ENCODE measurements around the gene PCDHGA10. TPM values are rescaled to one million over a fixed set of nuclear protein-coding genes. Genes with fewer than 3 reads are reported as not detected.

Gene PCDHGA10
- total and polyA plus RNA-seq, 9 of the 15 experiments (the other 6 are each of a cell fraction or from before 2014, with no cell fraction given): 0.01 to 0.11 (median 0.05) TPM

DNA sequence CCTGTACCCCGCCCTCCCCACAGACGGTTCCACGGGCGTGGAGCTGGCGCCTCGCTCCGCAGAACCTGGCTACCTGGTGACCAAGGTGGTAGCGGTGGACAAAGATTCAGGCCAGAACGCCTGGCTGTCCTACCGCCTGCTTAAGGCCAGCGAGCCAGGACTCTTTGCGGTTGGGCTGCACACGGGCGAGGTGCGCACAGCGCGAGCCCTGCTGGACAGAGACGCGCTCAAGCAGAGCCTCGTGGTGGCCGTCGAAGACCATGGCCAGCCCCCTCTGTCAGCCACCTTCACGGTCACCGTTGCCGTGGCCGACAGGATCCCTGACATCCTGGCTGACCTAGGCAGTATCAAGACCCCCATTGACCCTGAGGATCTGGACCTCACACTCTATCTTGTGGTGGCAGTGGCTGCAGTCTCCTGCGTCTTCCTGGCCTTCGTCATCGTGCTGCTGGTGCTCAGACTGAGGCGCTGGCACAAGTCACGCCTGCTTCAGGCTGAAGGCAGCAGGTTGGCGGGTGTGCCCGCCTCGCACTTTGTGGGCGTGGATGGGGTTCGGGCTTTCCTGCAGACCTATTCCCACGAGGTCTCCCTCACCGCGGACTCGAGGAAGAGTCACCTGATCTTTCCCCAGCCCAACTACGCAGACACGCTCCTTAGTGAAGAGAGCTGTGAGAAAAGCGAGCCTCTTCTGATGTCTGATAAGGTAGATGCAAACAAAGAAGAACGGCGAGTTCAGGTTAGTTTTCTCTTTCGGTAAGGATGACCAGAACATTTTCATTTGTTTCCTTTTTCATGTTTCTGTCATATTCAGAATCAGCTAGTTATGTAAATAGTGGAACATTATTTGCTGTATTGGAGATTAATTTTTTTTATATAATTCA lies 46.5 kb upstream of the PCDHGA10 start:
- 5% methylated on average over 40 of the region's 46 CpGs for WGBS (ENCODE audit: insufficient coverage, low coverage, missing lambda C conversion rate)
- Histone ChIP-seq H3K9ac (ENCODE audit: insufficient read depth in 1 of 2, low read depth in 2 of 2, low read length in 2 of 2) (0 out of 4 replicates have a peak overlapping the region, but pooled peaks of 1 of the 2 experiments have one; percentile 20), H3K27ac (ENCODE audit: extremely low read depth, low read depth, low read length) (no peak overlapping the region), H2AFZ (ENCODE audit: low read depth, low read length) (no peak overlapping the region), H3K4me2 (ENCODE audit: insufficient read depth, low read length) (no peak overlapping the region), H3K27me3 (ENCODE audit: control insufficient read depth in 2 of 2, insufficient read depth in 2 of 2, low read length in 2 of 2) (peaks cover 16 to 41% of the 10 kb centered on the region in 2 experiments), H3K9me1 (ENCODE audit: control insufficient read depth, insufficient read depth, low read length) (no peaks in the 10 kb centered on the region), H3K79me2 (ENCODE audit: control insufficient read depth, insufficient read depth, low read length) (no peaks in the 10 kb centered on the region), H3K9me3 (replicated peaks; ENCODE audit: control insufficient read depth, insufficient read depth, low read depth, low read length) (no peaks in the 10 kb centered on the region), H4K20me1 (replicated peaks; ENCODE audit: control insufficient read depth, insufficient read depth, low read length) (no peaks in the 10 kb centered on the region), H3K4me3 (no peak overlapping the region), H3K4me1 (replicated peaks in 1 of 2; ENCODE audit: control insufficient read depth in 2 of 2, insufficient read depth in 2 of 2, low read length in 2 of 2) (peaks cover 0 to 12% of the 10 kb centered on the region in 2 experiments; a peak in 1 of 5 replicates), H3K36me3 (ENCODE audit: control insufficient read depth, insufficient read depth, low read length) (no peaks in the 10 kb centered on the region)
- ChIA-PET POLR2A (no interaction called here), CTCF (ENCODE audit: low intra/inter-chr PET ratio) (no interaction called here)
- BruUV-seq (replicated peaks): no TSS peak
- ATAC-seq: no peak
- in situ Hi-C loops (cut with MboI) (no loop called here), intact Hi-C loops (cut with micrococcal nuclease) (no loop called here)
- TF ChIP-seq ELF1 (tag; IDR thresholded peaks at IDR 0.05) (no peak), ZNF75A (CRISPR knock-in tag; IDR thresholded peaks at IDR 0.05) (0 out of 2 replicates have a peak, but pooled peaks have one; percentile 64)
- DNase-seq (ENCODE audit: extremely low read depth in 1 of 4, low spot score in 3 of 4): no peak
- no peak for FAIRE-seq
